SK-N-SH treated with all-trans-retinoic acid at 6 μM for 48 hours (cell line): ENCODE measurements around the gene RAD51B.

Source experiments
- ATAC-seq: fragments of 200-7000 bp; cut with Tn5 transposase; 3 replicates; pipeline ENCODE4 v1.9.1; 2020; ENCODE audit warnings: mild to moderate bottlenecking, moderate library complexity
- ARNTL ChIP-seq: fragments of 450-650 bp; formaldehyde crosslinking; IDR thresholded peaks from 2 replicates; pipeline ENCODE4 v1.5.0; 2020; ENCODE audit warnings: low read depth, mild to moderate bottlenecking, moderate library complexity, borderline replicate concordance
- BACH2 ChIP-seq: fragments of 250-450 bp; sonication (Bioruptor Pico); IDR thresholded peaks from 2 replicates; pipeline ENCODE4 v1.9.0; 2021; ENCODE audit warnings: mild to moderate bottlenecking, borderline replicate concordance
- CSDC2 ChIP-seq: fragments of 250-450 bp; sonication (Bioruptor Pico); IDR thresholded peaks from 2 replicates; pipeline ENCODE4 v1.5.0; 2020; ENCODE audit warnings: mild to moderate bottlenecking, moderate library complexity
- CSRNP3 ChIP-seq: fragments of 250-450 bp; sonication (Bioruptor Pico); IDR thresholded peaks from 2 replicates; pipeline ENCODE4 v1.5.1; 2021; ENCODE audit warnings: mild to moderate bottlenecking, moderate library complexity
- ESRRG ChIP-seq: fragments of 250-450 bp; sonication (Bioruptor Pico); IDR thresholded peaks from 2 replicates; pipeline ENCODE4 v1.6.1; 2021; ENCODE audit warnings: mild to moderate bottlenecking
- GLIS3 ChIP-seq: fragments of 250-450 bp; sonication (Bioruptor Pico); IDR thresholded peaks from 2 replicates; pipeline ENCODE4 v1.5.0; 2020; ENCODE audit warnings: mild to moderate bottlenecking, moderate library complexity
- ISL1 ChIP-seq: fragments of 250-450 bp; sonication (Bioruptor Pico); IDR thresholded peaks from 2 replicates; pipeline ENCODE4 v2.1.2; 2022; ENCODE audit warnings: mild to moderate bottlenecking, moderate library complexity
- OSR1 ChIP-seq: fragments of 250-450 bp; sonication (Bioruptor Pico); IDR thresholded peaks from 2 replicates; pipeline ENCODE4 v1.8.0; 2022; ENCODE audit warnings: moderate library complexity, mild to moderate bottlenecking, inconsistent platforms
- POU6F1 ChIP-seq: fragments of 250-450 bp; sonication (Bioruptor Pico); IDR thresholded peaks from 2 replicates; pipeline ENCODE4 v1.8.0; 2021; ENCODE audit warnings: low read depth, mild to moderate bottlenecking, moderate library complexity, borderline replicate concordance
- PPARA ChIP-seq: fragments of 250-450 bp; sonication (Bioruptor Pico); IDR thresholded peaks from 2 replicates; pipeline ENCODE4 v1.5.0; 2020; ENCODE audit warnings: mild to moderate bottlenecking, borderline replicate concordance
- RARB ChIP-seq: fragments of 250-450 bp; sonication (Bioruptor Pico); IDR thresholded peaks from 2 replicates; pipeline ENCODE4 v1.8.0; 2021; ENCODE audit warnings: mild to moderate bottlenecking, moderate library complexity
- TCF4 ChIP-seq: fragments of 250-450 bp; sonication (Bioruptor Pico); IDR thresholded peaks from 2 replicates; pipeline ENCODE4 v1.8.0; 2021; ENCODE audit warnings: mild to moderate bottlenecking, moderate library complexity, borderline replicate concordance
- TOX ChIP-seq: fragments of 250-450 bp; sonication (Bioruptor Pico); IDR thresholded peaks from 2 replicates; pipeline ENCODE4 v1.8.0; 2021; ENCODE audit warnings: mild to moderate bottlenecking, moderate library complexity, borderline replicate concordance
- TSHZ2 ChIP-seq: fragments of 250-450 bp; sonication (Bioruptor Pico); IDR thresholded peaks from 2 replicates; pipeline ENCODE4 v1.5.0; 2020; ENCODE audit warnings: mild to moderate bottlenecking, moderate library complexity
- ZC3H10 ChIP-seq: fragments of 250-450 bp; sonication (Bioruptor Pico); IDR thresholded peaks from 2 replicates; pipeline ENCODE4 v1.5.1; 2021; ENCODE audit warnings: mild to moderate bottlenecking, moderate library complexity
- ZFP3 ChIP-seq: fragments of 250-450 bp; sonication (Bioruptor Pico); IDR thresholded peaks from 2 replicates; pipeline ENCODE4 v1.5.0; 2020; ENCODE audit warnings: mild to moderate bottlenecking, moderate library complexity
- ZFP30 ChIP-seq: fragments of 450-650 bp; formaldehyde crosslinking; IDR thresholded peaks from 2 replicates; pipeline ENCODE4 v1.5.0; 2022; ENCODE audit warnings: mild to moderate bottlenecking, moderate library complexity
- ZNF70 ChIP-seq: fragments of 450-650 bp; formaldehyde crosslinking; IDR thresholded peaks from 2 replicates; pipeline ENCODE4 v1.5.0; 2020; ENCODE audit warnings: mild to moderate bottlenecking, moderate library complexity
- ZNF8 ChIP-seq: fragments of 450-650 bp; formaldehyde crosslinking; IDR thresholded peaks from 2 replicates; pipeline ENCODE4 v1.5.0; 2020; ENCODE audit warnings: mild to moderate bottlenecking, moderate library complexity
- TF ChIP-seq, protein P1 (sequence below): fragments of 250-450 bp; sonication (Bioruptor Pico); IDR thresholded peaks from 2 replicates; pipeline ENCODE4 v1.8.0; 2020; ENCODE audit warnings: mild to moderate bottlenecking, moderate library complexity, borderline replicate concordance
- TF ChIP-seq, protein P2 (sequence below): fragments of 250-450 bp; sonication (Bioruptor Pico); IDR thresholded peaks from 2 replicates; pipeline ENCODE4 v1.5.1; 2020; ENCODE audit warnings: low read depth, mild to moderate bottlenecking, moderate library complexity

Gene RAD51B

GRCh38 chr14:68153275-68153674 is 333.7 kb downstream of the RAD51B start (continued):
- no peak for TF ChIP-seq ZNF70 (CRISPR knock-in tag)

GRCh38 chr14:68154275-68154674 is 334.7 kb downstream of the RAD51B start:
- ATAC-seq, result no peak
- TF ChIP-seq ZNF8 (CRISPR knock-in tag), result no peak
- no peak for TF ChIP-seq PPARA (CRISPR knock-in tag)
- no peak for TF ChIP-seq ESRRG
- no peak for TF ChIP-seq CSRNP3 (CRISPR knock-in tag)
- no peak for TF ChIP-seq POU6F1 (CRISPR knock-in tag)
- TF ChIP-seq TSHZ2 (CRISPR knock-in tag), result no peak
- TF ChIP-seq ZFP30, result no peak
- no peak for TF ChIP-seq ZC3H10 (CRISPR knock-in tag)
- TF ChIP-seq CSDC2 (CRISPR knock-in tag), result no peak
- no peak for TF ChIP-seq ISL1 (CRISPR knock-in tag)
- no peak for TF ChIP-seq GLIS3 (CRISPR knock-in tag)
- TF ChIP-seq, protein P1, sequence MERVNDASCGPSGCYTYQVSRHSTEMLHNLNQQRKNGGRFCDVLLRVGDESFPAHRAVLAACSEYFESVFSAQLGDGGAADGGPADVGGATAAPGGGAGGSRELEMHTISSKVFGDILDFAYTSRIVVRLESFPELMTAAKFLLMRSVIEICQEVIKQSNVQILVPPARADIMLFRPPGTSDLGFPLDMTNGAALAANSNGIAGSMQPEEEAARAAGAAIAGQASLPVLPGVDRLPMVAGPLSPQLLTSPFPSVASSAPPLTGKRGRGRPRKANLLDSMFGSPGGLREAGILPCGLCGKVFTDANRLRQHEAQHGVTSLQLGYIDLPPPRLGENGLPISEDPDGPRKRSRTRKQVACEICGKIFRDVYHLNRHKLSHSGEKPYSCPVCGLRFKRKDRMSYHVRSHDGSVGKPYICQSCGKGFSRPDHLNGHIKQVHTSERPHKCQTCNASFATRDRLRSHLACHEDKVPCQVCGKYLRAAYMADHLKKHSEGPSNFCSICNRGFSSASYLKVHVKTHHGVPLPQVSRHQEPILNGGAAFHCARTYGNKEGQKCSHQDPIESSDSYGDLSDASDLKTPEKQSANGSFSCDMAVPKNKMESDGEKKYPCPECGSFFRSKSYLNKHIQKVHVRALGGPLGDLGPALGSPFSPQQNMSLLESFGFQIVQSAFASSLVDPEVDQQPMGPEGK (CRISPR knock-in tag), result no peak
- no peak for TF ChIP-seq TOX (CRISPR knock-in tag)
- TF ChIP-seq BACH2, result no peak
- TF ChIP-seq ZFP3 (CRISPR knock-in tag), result no peak
- TF ChIP-seq, protein P2, sequence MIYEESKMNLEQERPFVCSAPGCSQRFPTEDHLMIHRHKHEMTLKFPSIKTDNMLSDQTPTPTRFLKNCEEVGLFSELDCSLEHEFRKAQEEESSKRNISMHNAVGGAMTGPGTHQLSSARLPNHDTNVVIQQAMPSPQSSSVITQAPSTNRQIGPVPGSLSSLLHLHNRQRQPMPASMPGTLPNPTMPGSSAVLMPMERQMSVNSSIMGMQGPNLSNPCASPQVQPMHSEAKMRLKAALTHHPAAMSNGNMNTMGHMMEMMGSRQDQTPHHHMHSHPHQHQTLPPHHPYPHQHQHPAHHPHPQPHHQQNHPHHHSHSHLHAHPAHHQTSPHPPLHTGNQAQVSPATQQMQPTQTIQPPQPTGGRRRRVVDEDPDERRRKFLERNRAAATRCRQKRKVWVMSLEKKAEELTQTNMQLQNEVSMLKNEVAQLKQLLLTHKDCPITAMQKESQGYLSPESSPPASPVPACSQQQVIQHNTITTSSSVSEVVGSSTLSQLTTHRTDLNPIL (CRISPR knock-in tag), result no peak
- no peak for TF ChIP-seq ARNTL (CRISPR knock-in tag)
- TF ChIP-seq, all 23 proteins: peak for 0

- TF ChIP-seq ZNF8 (CRISPR knock-in tag), result no peak
- no peak for TF ChIP-seq CSDC2 (CRISPR knock-in tag)
- no peak for TF ChIP-seq ISL1 (CRISPR knock-in tag)
- TF ChIP-seq ESRRG, result no peak
- no peak for TF ChIP-seq BACH2
- TF ChIP-seq ARNTL (CRISPR knock-in tag), result no peak
- TF ChIP-seq ZFP3 (CRISPR knock-in tag), result no peak
- TF ChIP-seq OSR1, result no peak
- TF ChIP-seq RARB (CRISPR knock-in tag), result no peak
- no peak for TF ChIP-seq CSRNP3 (CRISPR knock-in tag)
- no peak for TF ChIP-seq TCF4
- ATAC-seq, result no peak
These were observed 338.4 kb downstream of the RAD51B start for GRCh38 chr14:68157971-68158371.
